GM21723 (cell line): ENCODE data around the gene NMB.

Experiments
- ATAC-seq: cut with Tn5 transposase; IDR thresholded peaks from one replicate; pipeline ENCODE4 v1.9.1; 2021; ENCODE audit warnings: mild to moderate bottlenecking, moderate library complexity; ENCODE audit not compliant: unreplicated experiment

Gene NMB

GRCh38 chr15:84620626-84621025 is 37.4 kb downstream of the NMB start:
- no peak for ATAC-seq

DNA sequence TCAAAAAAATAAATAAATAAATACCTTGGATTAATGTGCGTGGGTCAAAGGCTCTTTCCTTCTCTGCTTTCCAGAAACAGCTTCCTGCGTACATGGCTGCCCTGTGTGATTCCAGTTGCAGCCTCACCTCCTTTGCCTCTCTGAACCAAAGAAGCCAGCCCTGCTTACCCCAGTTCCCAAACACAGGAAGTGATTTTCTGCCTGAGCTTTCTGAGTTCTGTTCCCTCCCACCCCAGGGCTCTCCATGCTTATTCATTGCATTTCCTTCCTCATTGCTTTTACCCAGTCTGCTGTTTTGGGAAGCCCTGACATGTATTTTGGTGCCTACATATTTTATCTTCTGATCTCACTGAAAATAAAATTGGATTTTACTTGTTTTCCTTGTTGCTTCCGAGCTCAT is 41.8 kb downstream of the NMB start:
- no peak for ATAC-seq

GRCh38 chr15:84611631-84612030 is 46.4 kb downstream of the NMB start:
- no peak for ATAC-seq

DNA sequence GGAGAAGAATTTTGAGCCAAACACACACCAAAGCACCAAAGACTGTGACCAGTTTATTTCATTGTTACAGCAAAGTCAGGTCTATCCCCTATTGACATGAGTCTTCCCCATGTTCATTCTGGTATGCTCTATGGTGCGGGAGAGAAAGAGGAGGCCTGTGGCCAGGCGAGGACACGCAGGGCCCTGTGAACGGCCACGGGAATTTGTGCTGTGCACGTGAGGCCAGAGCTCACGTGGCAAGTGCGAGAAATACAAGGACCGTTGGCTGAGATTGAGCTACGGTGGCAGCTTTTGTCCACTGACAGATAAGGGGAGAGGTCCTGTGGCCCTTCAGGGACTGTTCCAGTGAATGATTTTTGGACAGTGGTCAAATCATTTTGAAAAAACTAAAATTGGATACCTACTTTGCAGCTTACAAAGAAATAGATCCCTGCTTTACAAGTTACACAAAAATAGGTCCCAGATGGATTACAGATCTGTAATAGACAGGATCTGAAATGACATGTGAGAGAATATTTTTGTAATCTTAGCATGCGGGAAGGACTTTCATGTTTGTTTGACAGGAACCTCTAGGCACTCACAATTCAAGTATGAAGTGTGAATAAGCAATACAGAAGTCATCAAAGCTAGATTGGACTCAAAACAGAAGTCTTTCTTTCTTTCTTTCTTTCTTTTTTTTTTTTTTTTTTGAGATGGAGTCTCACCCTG is 48.0 kb downstream of the NMB start:
- no peak for ATAC-seq

DNA sequence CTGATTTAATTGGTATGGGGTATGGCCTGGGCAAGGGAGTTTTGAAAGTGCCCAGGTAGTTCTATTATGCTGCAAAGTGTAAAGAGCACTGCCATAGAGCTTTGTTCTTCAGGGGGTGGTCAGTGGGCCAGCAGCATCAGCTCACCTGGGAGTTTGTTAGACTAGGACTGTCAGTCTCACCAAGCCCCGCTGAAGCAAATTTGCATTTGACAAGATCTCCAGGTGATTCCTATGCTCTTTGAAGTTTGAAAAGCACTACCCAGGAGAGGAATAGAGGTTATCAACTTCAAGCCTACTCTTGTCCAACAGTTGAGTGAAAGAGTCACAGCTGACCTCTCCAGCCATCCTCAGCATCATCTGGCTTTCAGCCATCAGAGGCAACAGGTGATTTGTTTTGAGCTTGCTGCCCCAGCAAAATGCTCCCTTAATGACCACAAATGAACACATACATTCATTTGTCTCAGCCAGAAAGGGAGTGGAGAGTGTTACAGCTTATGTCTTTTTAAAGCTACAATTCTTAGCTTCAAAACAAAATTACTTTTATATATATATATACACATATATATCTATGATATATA is 49.2 kb downstream of the NMB start:
- ATAC-seq: no peak

GRCh38 chr15:84606653-84607120 is 51.3 kb downstream of the NMB start:
- no peak for ATAC-seq

GRCh38 chr15:84605554-84605882 is 52.5 kb downstream of the NMB start:
- no peak for ATAC-seq
